ENCODE measurements around the gene STPG2. TPM values are rescaled to one million over a fixed set of nuclear protein-coding genes. Genes with fewer than 3 reads are reported as not detected.

The STPG2 gene
- total RNA-seq, 1 donor from 2014 or later: 1.1 TPM

GRCh38 chr4:97845758-97846157 is 297.5 kb downstream of the STPG2 start:
- no peaks in the 10 kb centered on the region for H3K36me3 Mint-ChIP-seq (ENCODE audit: insufficient read depth)
- DNase-seq (ENCODE audit: low spot score, unreplicated experiment): no peak
- H3K4me3 Mint-ChIP-seq (ENCODE audit: low read depth): no peak overlapping the region
- H3K4me1 Mint-ChIP-seq (ENCODE audit: low read depth): no peaks in the 10 kb centered on the region
- H3K27me3 Mint-ChIP-seq: no peaks in the 10 kb centered on the region
- TF ChIP-seq CTCF (IDR thresholded peaks at IDR 0.05; ENCODE audit: unreplicated experiment): no peak
- peaks cover 4% of the 10 kb centered on the region for H3K9me3 Mint-ChIP-seq (ENCODE audit: low read depth)
- H3K27ac Mint-ChIP-seq: no peak overlapping the region

- Mint-ChIP-seq H3K9me3 (ENCODE audit: low read depth) (peaks cover 4% of the 10 kb centered on the region), H3K4me3 (ENCODE audit: low read depth) (no peak overlapping the region), H3K4me1 (ENCODE audit: low read depth) (no peaks in the 10 kb centered on the region), H3K36me3 (ENCODE audit: insufficient read depth) (no peaks in the 10 kb centered on the region), H3K27me3 (no peaks in the 10 kb centered on the region), H3K27ac (no peak overlapping the region)
- TF ChIP-seq CTCF (IDR thresholded peaks at IDR 0.05; ENCODE audit: unreplicated experiment): no peak
- no peak for DNase-seq (ENCODE audit: low spot score, unreplicated experiment)
Observed at GRCh38 chr4:97841512-97841911, 301.8 kb downstream of the STPG2 start.

- Mint-ChIP-seq H3K9me3 (ENCODE audit: low read depth) (peaks cover 3% of the 10 kb centered on the region), H3K27me3 (no peaks in the 10 kb centered on the region), H3K27ac (no peak overlapping the region), H3K4me3 (ENCODE audit: low read depth) (no peak overlapping the region), H3K4me1 (ENCODE audit: low read depth) (no peaks in the 10 kb centered on the region), H3K36me3 (ENCODE audit: insufficient read depth) (no peaks in the 10 kb centered on the region)
- TF ChIP-seq CTCF (IDR thresholded peaks at IDR 0.05; ENCODE audit: unreplicated experiment): no peak
- DNase-seq (ENCODE audit: low spot score, unreplicated experiment): no peak
Observed at GRCh38 chr4:97836662-97837061, 306.6 kb downstream of the STPG2 start.

GRCh38 chr4:97828646-97829045 is 314.6 kb downstream of the STPG2 start:
- peaks cover 2% of the 10 kb centered on the region for H3K27me3 Mint-ChIP-seq
- H3K27ac Mint-ChIP-seq: no peak overlapping the region
- no peak overlapping the region for H3K4me3 Mint-ChIP-seq (ENCODE audit: low read depth)
- no peaks in the 10 kb centered on the region for H3K4me1 Mint-ChIP-seq (ENCODE audit: low read depth)
- TF ChIP-seq CTCF (IDR thresholded peaks at IDR 0.05; ENCODE audit: unreplicated experiment): no peak
- H3K36me3 Mint-ChIP-seq (ENCODE audit: insufficient read depth): no peaks in the 10 kb centered on the region
- peaks cover 10% of the 10 kb centered on the region for H3K9me3 Mint-ChIP-seq (ENCODE audit: low read depth)
- DNase-seq (ENCODE audit: low spot score, unreplicated experiment): no peak

GRCh38 chr4:97819294-97819693 is 324.0 kb downstream of the STPG2 start:
- Mint-ChIP-seq H3K36me3 (ENCODE audit: insufficient read depth) (no peaks in the 10 kb centered on the region), H3K4me1 (ENCODE audit: low read depth) (no peaks in the 10 kb centered on the region), H3K27me3 (no peaks in the 10 kb centered on the region), H3K27ac (no peak overlapping the region), H3K4me3 (ENCODE audit: low read depth) (no peak overlapping the region), H3K9me3 (ENCODE audit: low read depth) (peaks cover 16% of the 10 kb centered on the region)
- DNase-seq (ENCODE audit: low spot score, unreplicated experiment): no peak
- no peak for TF ChIP-seq CTCF (IDR thresholded peaks at IDR 0.05; ENCODE audit: unreplicated experiment)

Measured in progenitor cell of endocrine pancreas (in vitro differentiated cells).